HepG2 (cell line): ENCODE data around the gene NPBWR2. TPM values are rescaled to one million over a fixed set of nuclear protein-coding genes. Genes with fewer than 3 reads are reported as not detected.

Experiments
- ATAC-seq: fragments of 200-7000 bp; cut with Tn5 transposase; 3 replicates; pipeline ENCODE4 v1.9.1; 2020; ENCODE audit warnings: mild to moderate bottlenecking, moderate library complexity
- BruUV-seq: library from RNA; stranded (reverse); fragments of 400-500 nt; replicated peaks from 2 replicates; lab custom pipeline; 2021; lab: Mats Ljungman, UMichigan
- CTCF ChIA-PET: fragments of 300-600 bp; formaldehyde crosslinking; extraction: SDS; loops from one replicate; lab custom pipeline; 2021; ENCODE audit warnings: low total read pairs, inconsistent platforms, low intra/inter-chr PET ratio; lab: Yijun Ruan, JAX
- POLR2A ChIA-PET: fragments of 350-600 bp; sonication (Branson Sonifier 250); formaldehyde crosslinking; loops from one replicate; lab custom pipeline; 2020; ENCODE audit warnings: antibody characterized with exemption, inconsistent platforms; lab: Yijun Ruan, JAX
- DNase-seq: peaks from one replicate; pipeline ENCODE4 v3.0.0-alpha.2; 2015; ENCODE audit warnings: low spot score
- FAIRE-seq: peaks from 3 replicates; lab custom pipeline; 2011; peaks lifted over from hg19 to GRCh38; lab: Jason Lieb, UNC
- H2AFZ ChIP-seq: one replicate; pipeline ENCODE4 v1.6.1; 2011; ENCODE audit warnings: low read length, inconsistent platforms
- H3K27ac ChIP-seq: fragments of 300-600 bp; 3 replicates; pipeline ENCODE4 v1.8.0; 2011; ENCODE audit warnings: mixed run types, mild to moderate bottlenecking, mixed read lengths, low read length, inconsistent platforms; ENCODE audit not compliant: insufficient read depth; ENCODE audit errors: extremely low read length
- H3K27me3 ChIP-seq, 2 experiments: fragments of 200-600 bp in 1 of 2; 2 replicates in 1 of 2; 3 replicates in 1 of 2; pipeline versions ENCODE4 v1.6.0 to v1.8.0; 2011; ENCODE audit warnings: low read length in 2 of 2, mild to moderate bottlenecking in 2 of 2, moderate library complexity in 2 of 2, inconsistent platforms in 1 of 2; ENCODE audit not compliant: insufficient read depth in 2 of 2, control insufficient read depth in 1 of 2
- H3K36me3 ChIP-seq, 2 experiments: fragments of 200-600 bp in 1 of 2; replicated peaks in 1 of 2; 2 replicates in 1 of 2; 3 replicates in 1 of 2; pipeline versions ENCODE4 v1.5.1 to v1.8.0; 2011; ENCODE audit warnings: low read length in 2 of 2, inconsistent platforms in 1 of 2; ENCODE audit not compliant: insufficient read depth in 2 of 2, control insufficient read depth in 1 of 2
- H3K4me1 ChIP-seq: 2 replicates; pipeline ENCODE4 v1.5.1; 2012; ENCODE audit warnings: low read length, inconsistent platforms; ENCODE audit not compliant: insufficient read depth
- H3K4me2 ChIP-seq: 2 replicates; pipeline ENCODE4 v1.6.0; 2011; ENCODE audit warnings: low read depth, low read length, inconsistent platforms
- H3K4me3 ChIP-seq, 3 experiments: fragments of 200-600 bp in 1 of 3; sonication (generic), shearing (Covaris generic) in 1 of 3; replicated peaks in 1 of 3; 2 replicates each; pipeline ENCODE4 v1.5.1; 2011 to 2016; ENCODE audit warnings: low read length in 3 of 3, inconsistent platforms in 2 of 3, low read depth in 2 of 3, mild to moderate bottlenecking in 2 of 3, control low read depth in 1 of 3, mixed read lengths in 1 of 3; ENCODE audit not compliant: insufficient read depth in 1 of 3
- H3K79me2 ChIP-seq: one replicate; pipeline ENCODE4 v1.6.1; 2011; ENCODE audit warnings: low read length, inconsistent platforms; ENCODE audit not compliant: insufficient read depth
- H3K9ac ChIP-seq: 2 replicates; pipeline ENCODE4 v1.6.0; 2011; ENCODE audit warnings: mild to moderate bottlenecking, low read depth, low read length, inconsistent platforms; ENCODE audit not compliant: insufficient read depth
- H3K9me3 ChIP-seq: 2 replicates; pipeline ENCODE4 v1.5.1; 2012; ENCODE audit warnings: mild to moderate bottlenecking, low read length
- H4K20me1 ChIP-seq: 2 replicates; pipeline ENCODE4 v1.6.0; 2011; ENCODE audit warnings: inconsistent platforms, mild to moderate bottlenecking, low read length, moderate library complexity; ENCODE audit not compliant: insufficient read depth
- ARNT ChIP-seq: fragments of 450-650 bp; IDR thresholded peaks from 2 replicates; pipeline ENCODE4 v1.6.1; 2017
- BATF2 ChIP-seq: sonication (generic); formaldehyde crosslinking; IDR thresholded peaks from 2 replicates; pipeline ENCODE4 v1.8.0; 2022; ENCODE audit warnings: mild to moderate bottlenecking, missing genetic modification reagents, moderate library complexity
- DNMT1 ChIP-seq: sonication (generic); formaldehyde crosslinking; IDR thresholded peaks from 2 replicates; pipeline ENCODE4 v1.5.1; 2020; ENCODE audit warnings: mild to moderate bottlenecking, missing genetic modification reagents
- EED ChIP-seq: sonication (generic); formaldehyde crosslinking; IDR thresholded peaks from 2 replicates; pipeline ENCODE4 v1.5.0; 2020; ENCODE audit warnings: mild to moderate bottlenecking, missing genetic modification reagents
- GABPB1 ChIP-seq: IDR thresholded peaks from 2 replicates; pipeline ENCODE4 v1.6.1; 2016; ENCODE audit warnings: mild to moderate bottlenecking, missing genetic modification reagents, moderate library complexity, missing compliant biosample characterization
- HMGXB4 ChIP-seq, 2 experiments: sonication (generic) in 1 of 2; formaldehyde crosslinking in 1 of 2; IDR thresholded peaks; 2 replicates each; pipeline versions ENCODE4 v1.4.0 to v1.6.1; 2018 to 2020; ENCODE audit warnings: missing genetic modification reagents in 2 of 2, borderline replicate concordance in 1 of 2, low read depth in 1 of 2, mild to moderate bottlenecking in 1 of 2, missing biosample characterization in 1 of 2
- HNF4G ChIP-seq, 2 experiments: sonication (generic) in 1 of 2; formaldehyde crosslinking in 1 of 2; IDR thresholded peaks; 2 replicates each; pipeline versions ENCODE4 v1.4.0 to v1.6.1; 2011 to 2020; ENCODE audit warnings: borderline replicate concordance in 2 of 2, low read depth in 2 of 2, mild to moderate bottlenecking in 2 of 2, low read length in 1 of 2, missing genetic modification reagents in 1 of 2, moderate library complexity in 1 of 2
- HNRNPK ChIP-seq: fragments of 200-400 bp; formaldehyde crosslinking; IDR thresholded peaks from 2 replicates; pipeline ENCODE4 v1.6.1; 2018; ENCODE audit warnings: low read length, low read depth, moderate library complexity, mild to moderate bottlenecking; ENCODE audit not compliant: poor library complexity, severe bottlenecking
- KDM4B ChIP-seq: sonication (generic); formaldehyde crosslinking; IDR thresholded peaks from 2 replicates; pipeline ENCODE4 v1.4.0; 2020; ENCODE audit warnings: missing genetic modification reagents
- RBM22 ChIP-seq: fragments of 200-400 bp; formaldehyde crosslinking; optimal IDR thresholded peaks from 2 replicates; pipeline ENCODE3; 2017; ENCODE audit warnings: mild to moderate bottlenecking, low read length, moderate library complexity
- SALL1 ChIP-seq: sonication (generic); formaldehyde crosslinking; IDR thresholded peaks from 2 replicates; pipeline ENCODE4 v1.8.0; 2022; ENCODE audit warnings: mild to moderate bottlenecking, missing genetic modification reagents
- SMC3 ChIP-seq: IDR thresholded peaks from 2 replicates; pipeline ENCODE4 v1.6.1; 2011; ENCODE audit warnings: low read length, improper control_type of control experiment
- ZNF136 ChIP-seq: sonication (generic); formaldehyde crosslinking; IDR thresholded peaks from 2 replicates; pipeline ENCODE4 v1.8.1; 2022; ENCODE audit warnings: low read depth, mild to moderate bottlenecking, moderate library complexity, missing genetic modification reagents
- ZNF317 ChIP-seq: sonication (generic); formaldehyde crosslinking; IDR thresholded peaks from 2 replicates; pipeline ENCODE4 v1.5.0; 2020; ENCODE audit warnings: mild to moderate bottlenecking, missing genetic modification reagents
- ZNF331 ChIP-seq: sonication (generic); formaldehyde crosslinking; IDR thresholded peaks from 2 replicates; pipeline ENCODE4 v1.4.0; 2020; ENCODE audit warnings: missing genetic modification reagents
- ZNF652 ChIP-seq: IDR thresholded peaks from 2 replicates; pipeline ENCODE4 v1.6.1; 2016; ENCODE audit warnings: low read depth, borderline replicate concordance
- WGBS: methylation state at CpG from one replicate; pipeline ENCODE4 v1.1.6; 2017; ENCODE audit warnings: low lambda C conversion rate; 5-methylcytosine and 5-hydroxymethylcytosine counted together
- in situ Hi-C: cut with HindIII; loops from 2 replicates; pipeline ENCODE4 v1.10.0; 2017; ENCODE audit warnings: low pct_unique_long_range_greater_than_20kb; ENCODE audit not compliant: extremely low pct_ligation_motif_present
- intact Hi-C: fragments of 100-400 bp; cut with micrococcal nuclease; formaldehyde crosslinking; loops from one replicate; pipeline ENCODE4 v1.10.0; 2022; ENCODE audit not compliant: unreplicated experiment
- polyA plus RNA-seq, 8 experiments: library from polyadenylated mRNA; depleted of rRNA in 3 of 8; stranded (reverse) in 7 of 8; unstranded in 1 of 8; fragments of >200 nt; fragmentation: Illumina TruSeq in 4 of 8; extraction: Trizol in 4 of 8; gene quantifications; 2 replicates each; pipeline versions ENCODE4 v1.2.1 to v1.2.3, GENCODE V29; 2011 to 2016; ENCODE audit warnings: low read depth in 4 of 8, missing spikeins in 1 of 8, mixed read lengths in 1 of 8; ENCODE audit not compliant: insufficient read depth in 1 of 8
- total RNA-seq, 5 experiments: library from RNA; depleted of rRNA; stranded (reverse); fragments of >200 nt; fragmentation: Illumina TruSeq; extraction: Trizol; gene quantifications; 2 replicates each; pipeline ENCODE4 v1.2.3, GENCODE V29; 2016; ENCODE audit warnings: low read depth in 1 of 5
- TF ChIP-seq, protein P1 (sequence below): sonication (generic); formaldehyde crosslinking; IDR thresholded peaks from 2 replicates; pipeline ENCODE4 v1.4.0; 2020; ENCODE audit warnings: missing genetic modification reagents, borderline replicate concordance
- TF ChIP-seq, protein P2 (sequence below): sonication (generic); formaldehyde crosslinking; IDR thresholded peaks from 2 replicates; pipeline ENCODE4 v1.8.0; 2022; ENCODE audit warnings: mild to moderate bottlenecking, missing genetic modification reagents, borderline replicate concordance

NPBWR2 gene
- total and polyA plus RNA-seq, 2 of the 13 experiments (the other 11 are each of a cell fraction or from before 2014, with no cell fraction given) = not detected

- WGBS = 89% methylated on average over 28 of the region's 28 CpGs
- Histone ChIP-seq H3K9ac (no peak overlapping the region), H3K4me1 (peaks cover 23% of the 10 kb centered on the region), H3K27ac (no peak overlapping the region), H3K9me3 (no peaks in the 10 kb centered on the region), H4K20me1 (no peaks in the 10 kb centered on the region), H3K79me2 (no peaks in the 10 kb centered on the region), H3K27me3 (no peaks in the 10 kb centered on the region), H3K4me2 (no peak overlapping the region), H3K4me3 (no peak overlapping the region), H2AFZ (no peak overlapping the region), H3K36me3 (no peaks in the 10 kb centered on the region)
- no TSS peak for BruUV-seq
- ATAC-seq = no peak
- intact Hi-C loops = no loop called here
- in situ Hi-C loops = no loop called here
- FAIRE-seq = no peak
- DNase-seq = no peak
- CTCF ChIA-PET = no interaction called here
- POLR2A ChIA-PET = interaction anchor here (1.0 kb wide), 1 partner anchor 9 kb away, joined by 3 read pairs; no protein-coding TSS in a partner anchor
- no peak for TF ChIP-seq ZNF317 (CRISPR knock-in tag)
- no peak for TF ChIP-seq HNF4G (IDR thresholded peaks at IDR 0.05; ENCODE audit: borderline replicate concordance, low read depth, low read length)
- no peak for TF ChIP-seq HNF4G (CRISPR knock-in tag; IDR thresholded peaks at IDR 0.05; ENCODE audit: borderline replicate concordance, low read depth)
- TF ChIP-seq, protein P1, sequence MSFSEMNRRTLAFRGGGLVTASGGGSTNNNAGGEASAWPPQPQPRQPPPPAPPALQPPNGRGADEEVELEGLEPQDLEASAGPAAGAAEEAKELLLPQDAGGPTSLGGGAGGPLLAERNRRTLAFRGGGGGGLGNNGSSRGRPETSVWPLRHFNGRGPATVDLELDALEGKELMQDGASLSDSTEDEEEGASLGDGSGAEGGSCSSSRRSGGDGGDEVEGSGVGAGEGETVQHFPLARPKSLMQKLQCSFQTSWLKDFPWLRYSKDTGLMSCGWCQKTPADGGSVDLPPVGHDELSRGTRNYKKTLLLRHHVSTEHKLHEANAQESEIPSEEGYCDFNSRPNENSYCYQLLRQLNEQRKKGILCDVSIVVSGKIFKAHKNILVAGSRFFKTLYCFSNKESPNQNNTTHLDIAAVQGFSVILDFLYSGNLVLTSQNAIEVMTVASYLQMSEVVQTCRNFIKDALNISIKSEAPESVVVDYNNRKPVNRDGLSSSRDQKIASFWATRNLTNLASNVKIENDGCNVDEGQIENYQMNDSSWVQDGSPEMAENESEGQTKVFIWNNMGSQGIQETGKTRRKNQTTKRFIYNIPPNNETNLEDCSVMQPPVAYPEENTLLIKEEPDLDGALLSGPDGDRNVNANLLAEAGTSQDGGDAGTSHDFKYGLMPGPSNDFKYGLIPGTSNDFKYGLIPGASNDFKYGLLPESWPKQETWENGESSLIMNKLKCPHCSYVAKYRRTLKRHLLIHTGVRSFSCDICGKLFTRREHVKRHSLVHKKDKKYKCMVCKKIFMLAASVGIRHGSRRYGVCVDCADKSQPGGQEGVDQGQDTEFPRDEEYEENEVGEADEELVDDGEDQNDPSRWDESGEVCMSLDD (CRISPR knock-in tag) = no peak
- TF ChIP-seq DNMT1 (CRISPR knock-in tag) = peak; percentile 79
- no peak for TF ChIP-seq GABPB1 (CRISPR knock-in tag)
- no peak for TF ChIP-seq HNRNPK
- TF ChIP-seq ZNF136 (CRISPR knock-in tag) = no peak
- TF ChIP-seq ARNT = no peak
- no peak for TF ChIP-seq RBM22
- TF ChIP-seq, protein P2, sequence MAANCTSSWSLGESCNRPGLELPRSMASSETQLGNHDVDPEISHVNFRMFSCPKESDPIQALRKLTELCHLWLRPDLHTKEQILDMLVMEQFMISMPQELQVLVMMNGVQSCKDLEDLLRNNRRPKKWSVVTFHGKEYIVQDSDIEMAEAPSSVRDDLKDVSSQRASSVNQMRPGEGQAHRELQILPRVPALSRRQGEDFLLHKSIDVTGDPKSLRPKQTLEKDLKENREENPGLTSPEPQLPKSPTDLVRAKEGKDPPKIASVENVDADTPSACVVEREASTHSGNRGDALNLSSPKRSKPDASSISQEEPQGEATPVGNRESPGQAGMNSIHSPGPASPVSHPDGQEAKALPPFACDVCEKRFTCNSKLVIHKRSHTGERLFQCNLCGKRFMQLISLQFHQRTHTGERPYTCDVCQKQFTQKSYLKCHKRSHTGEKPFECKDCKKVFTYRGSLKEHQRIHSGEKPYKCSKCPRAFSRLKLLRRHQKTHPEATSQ (CRISPR knock-in tag) = no peak
- no peak for TF ChIP-seq HMGXB4 (CRISPR knock-in tag; IDR thresholded peaks at IDR 0.05; ENCODE audit: borderline replicate concordance in 1 of 2, low read depth in 1 of 2)
- 0 out of 2 replicates have a peak, but pooled peaks have one; percentile 50 for TF ChIP-seq EED (CRISPR knock-in tag)
- TF ChIP-seq ZNF652 (CRISPR knock-in tag) = no peak
- TF ChIP-seq BATF2 = no peak
- no peak for TF ChIP-seq KDM4B (CRISPR knock-in tag)
- 0 out of 2 replicates have a peak, but pooled peaks have one; percentile 11 for TF ChIP-seq SALL1 (CRISPR knock-in tag)
- no peak for TF ChIP-seq ZNF331
- no peak for TF ChIP-seq SMC3
Measured at GRCh38 chr20:64074184-64074789, 33.1 kb downstream of the NPBWR2 start.
